HFF-Myc (cell line): Measurements from ENCODE around the gene CCDC57.

Experiments
- DNase-seq: peaks from one replicate; pipeline ENCODE4 v3.0.0-alpha.2; 2011; ENCODE audit warnings: low read depth; ENCODE audit errors: extremely low read depth
- H3K4me3 ChIP-seq: replicated peaks from 2 replicates; pipeline ENCODE4 v1.5.1; 2011; ENCODE audit warnings: low read depth, mild to moderate bottlenecking, control low read depth, low read length
- CTCF ChIP-seq: IDR thresholded peaks from 2 replicates; pipeline ENCODE4 v1.5.1; 2012; ENCODE audit warnings: mild to moderate bottlenecking, low read depth, low read length, control low read depth; ENCODE audit errors: missing control alignments

Gene CCDC57

GRCh38 chr17:82180776-82181528, 31.7 kb downstream of the CCDC57 start:
- no peak for DNase-seq
- no peak overlapping the region for H3K4me3 ChIP-seq
- no peak for TF ChIP-seq CTCF

- no peak for DNase-seq
- H3K4me3 ChIP-seq = no peak overlapping the region
- no peak for TF ChIP-seq CTCF
Measured at GRCh38 chr17:82179946-82180475, 32.6 kb downstream of the CCDC57 start.

GRCh38 chr17:82179412-82179811, 33.2 kb downstream of the CCDC57 start:
- no peak overlapping the region for H3K4me3 ChIP-seq
- TF ChIP-seq CTCF = no peak

GRCh38 chr17:82178499-82179261, 34.0 kb downstream of the CCDC57 start:
- no peak for TF ChIP-seq CTCF
- no peak for DNase-seq

More at GRCh38 chr17:82179412-82179811, 33.2 kb downstream of the CCDC57 start:
- DNase-seq = no peak

GRCh38 chr17:82177761-82178498, 34.7 kb downstream of the CCDC57 start:
- no peak for TF ChIP-seq CTCF
- no peak overlapping the region for H3K4me3 ChIP-seq
- no peak for DNase-seq

More at GRCh38 chr17:82178499-82179261, 34.0 kb downstream of the CCDC57 start:
- no peak overlapping the region for H3K4me3 ChIP-seq

GRCh38 chr17:82177276-82177675, 35.4 kb downstream of the CCDC57 start:
- no peak for DNase-seq
- TF ChIP-seq CTCF = no peak
- no peak overlapping the region for H3K4me3 ChIP-seq
